GM12878 (cell line): Measurements from ENCODE around the gene SGSM2. TPM values are rescaled to one million over a fixed set of nuclear protein-coding genes. Genes with fewer than 3 reads are reported as not detected.

Source experiments
- BCLAF1 ChIP-seq: fragments of 450-650 bp; IDR thresholded peaks from 2 replicates; pipeline ENCODE4 v1.6.1; 2017; ENCODE audit warnings: antibody characterized with exemption, mild to moderate bottlenecking, moderate library complexity
- CHD2 ChIP-seq: IDR thresholded peaks from 2 replicates; pipeline ENCODE4 v1.6.1; 2011; ENCODE audit warnings: low read depth, low read length, improper control_type of control experiment, borderline replicate concordance
- E2F8 ChIP-seq: fragments of 450-650 bp; IDR thresholded peaks from 2 replicates; pipeline ENCODE4 v1.6.1; 2018; ENCODE audit warnings: mild to moderate bottlenecking, low read depth, moderate library complexity; ENCODE audit not compliant: partially characterized antibody
- ELK1 ChIP-seq: IDR thresholded peaks from 2 replicates; pipeline ENCODE4 v1.6.1; 2012; ENCODE audit warnings: low read depth, low read length, improper control_type of control experiment
- GATAD2B ChIP-seq: fragments of 450-650 bp; conservative IDR thresholded peaks from 2 replicates; pipeline ENCODE4 v1.6.1; 2017; ENCODE audit warnings: low read depth, mild to moderate bottlenecking, moderate library complexity
- HDGF ChIP-seq: fragments of 450-650 bp; IDR thresholded peaks from 2 replicates; pipeline ENCODE4 v1.6.1; 2016; ENCODE audit warnings: antibody characterized with exemption
- IRF4 ChIP-seq: IDR thresholded peaks from 2 replicates; pipeline ENCODE4 v1.6.1; 2011; ENCODE audit warnings: low read depth, low read length
- JUNB ChIP-seq: IDR thresholded peaks from 2 replicates; pipeline ENCODE4 v1.6.1; 2016; ENCODE audit warnings: antibody characterized with exemption, mild to moderate bottlenecking
- MXI1 ChIP-seq: fragments of 150-350 bp; IDR thresholded peaks from 2 replicates; pipeline ENCODE4 v1.6.1; 2011; ENCODE audit warnings: low read depth, mild to moderate bottlenecking, inconsistent platforms, low read length, improper control_type of control experiment
- MYB ChIP-seq: fragments of 150-350 bp; IDR thresholded peaks from 2 replicates; pipeline ENCODE4 v1.6.1; 2014; ENCODE audit warnings: mild to moderate bottlenecking, low read depth, low read length, borderline replicate concordance
- NFYB ChIP-seq: IDR thresholded peaks from 2 replicates; pipeline ENCODE4 v1.6.1; 2011; ENCODE audit warnings: low read depth, mild to moderate bottlenecking, low read length, improper control_type of control experiment, moderate library complexity; ENCODE audit not compliant: insufficient read depth
- NR2F1 ChIP-seq: fragments of 450-650 bp; conservative IDR thresholded peaks from 2 replicates; pipeline ENCODE4 v1.6.1; 2017; ENCODE audit warnings: mild to moderate bottlenecking
- POLR2A ChIP-seq: IDR thresholded peaks from 2 replicates; pipeline ENCODE4 v1.6.1; 2011; ENCODE audit warnings: low read depth, mild to moderate bottlenecking, low read length
- POU2F2 ChIP-seq: IDR thresholded peaks from 3 replicates; pipeline ENCODE4 v1.6.1; 2011; ENCODE audit warnings: low read depth, mild to moderate bottlenecking, low read length, borderline replicate concordance
- RB1 ChIP-seq: fragments of 450-650 bp; formaldehyde crosslinking; IDR thresholded peaks from 2 replicates; pipeline ENCODE4 v1.6.1; 2017; ENCODE audit warnings: mild to moderate bottlenecking, borderline replicate concordance
- RELA ChIP-seq: fragments of 450-650 bp; IDR thresholded peaks from 2 replicates; pipeline ENCODE4 v1.8.0; 2014; ENCODE audit warnings: borderline replicate concordance; ENCODE audit not compliant: partially characterized antibody
- SP1 ChIP-seq: IDR thresholded peaks from one replicate; pipeline ENCODE4 v1.6.1; 2011; ENCODE audit warnings: low read depth, low read length
- SPI1 ChIP-seq: IDR thresholded peaks from 2 replicates; pipeline ENCODE4 v1.6.1; 2011; ENCODE audit warnings: low read depth, mild to moderate bottlenecking, low read length, moderate library complexity, borderline replicate concordance; ENCODE audit not compliant: insufficient read depth
- TAF1 ChIP-seq: IDR thresholded peaks from 2 replicates; pipeline ENCODE4 v1.6.1; 2011; ENCODE audit warnings: mild to moderate bottlenecking, low read depth, low read length, borderline replicate concordance
- USF1 ChIP-seq: IDR thresholded peaks from 2 replicates; pipeline ENCODE4 v1.6.1; 2011; ENCODE audit warnings: borderline replicate concordance, low read depth, mild to moderate bottlenecking, moderate library complexity, mixed read lengths, low read length; ENCODE audit not compliant: insufficient read depth; ENCODE audit errors: extremely low read length
- YBX1 ChIP-seq: fragments of 450-650 bp; IDR thresholded peaks from 2 replicates; pipeline ENCODE4 v1.6.1; 2016; ENCODE audit warnings: antibody characterized with exemption
- YY1 ChIP-seq: IDR thresholded peaks from 2 replicates; pipeline ENCODE4 v1.6.1; 2011; ENCODE audit warnings: low read depth, mild to moderate bottlenecking, low read length
- polyA plus RNA-seq, 11 experiments: library from polyadenylated mRNA; depleted of rRNA in 4 of 11; unstranded in 6 of 11; stranded (reverse) in 5 of 11; fragments of >200 nt; fragmentation: Nextera tagmentation in 4 of 11; fragmentation: Illumina TruSeq in 1 of 11; extraction: Ambion mirVana in 4 of 11; extraction: Trizol in 1 of 11; gene quantifications; 1 replicate in 1 of 11; 2 replicates in 10 of 11; pipeline versions ENCODE4 v1.2.1 to v1.2.3, GENCODE V29; 2011 to 2016; ENCODE audit warnings: inconsistent platforms in 2 of 11, missing spikeins in 2 of 11, low read depth in 1 of 11
- total RNA-seq, 4 experiments: library from RNA; depleted of rRNA in 3 of 4; stranded (reverse); fragments of >200 nt in 3 of 4; fragmentation: Illumina TruSeq in 1 of 4; extraction: Trizol in 1 of 4; gene quantifications; 2 replicates each; pipeline versions ENCODE4 v1.2.1 to v1.2.3, GENCODE V29; 2013 to 2021

Gene SGSM2
- total and polyA plus RNA-seq, 10 of the 15 experiments (the other 5 are each of a cell fraction or from before 2014, with no cell fraction given): 0.50 to 50.9 (median 18.5) TPM

GRCh38 chr17:2392252-2393173 is 55.2 kb downstream of the SGSM2 start (continued):
- no peak for TF ChIP-seq RELA
- peak; percentile 45; the same call in 1 of the 2 replicates for TF ChIP-seq RB1
- peak; percentile 84 for TF ChIP-seq NR2F1
- TF ChIP-seq BCLAF1: no peak
- TF ChIP-seq ELK1: peak; percentile 54; the same call in 1 of the 2 replicates
- TF ChIP-seq MYB: no peak
- TF ChIP-seq SPI1: peak; percentile 73; the same call in 1 of the 2 replicates
- no peak for TF ChIP-seq HDGF
- 0 out of 2 replicates have a peak, but pooled peaks have one; percentile 39 for TF ChIP-seq YY1
- peak; percentile 20 for TF ChIP-seq USF1
- TF ChIP-seq POU2F2: no peak
- peak; percentile 59; the same call in 1 of the 2 replicates for TF ChIP-seq GATAD2B
- TF ChIP-seq IRF4: 0 out of 2 replicates have a peak, but pooled peaks have one; percentile 42
- TF ChIP-seq TAF1: 0 out of 2 replicates have a peak, but pooled peaks have one; percentile 13
- TF ChIP-seq JUNB: no peak; the same call in 1 of the 2 replicates
- peak; percentile 16 for TF ChIP-seq SP1
- peak; percentile 84; the same call in 1 of the 2 replicates for TF ChIP-seq NFYB
- TF ChIP-seq E2F8: no peak
- TF ChIP-seq YBX1: no peak
- TF ChIP-seq CHD2: peak; percentile 23
- TF ChIP-seq POLR2A: peak; percentile 79
- peak; percentile 81 for TF ChIP-seq MXI1
